Measurements from ENCODE around the gene SHROOM2. TPM values are rescaled to one million over a fixed set of nuclear protein-coding genes. Genes with fewer than 3 reads are reported as not detected.

Gene SHROOM2
- total and polyA plus RNA-seq, 2 of the 4 experiments (the other 2 are of a cell fraction), result 8.1 to 14.2 TPM

DNA sequence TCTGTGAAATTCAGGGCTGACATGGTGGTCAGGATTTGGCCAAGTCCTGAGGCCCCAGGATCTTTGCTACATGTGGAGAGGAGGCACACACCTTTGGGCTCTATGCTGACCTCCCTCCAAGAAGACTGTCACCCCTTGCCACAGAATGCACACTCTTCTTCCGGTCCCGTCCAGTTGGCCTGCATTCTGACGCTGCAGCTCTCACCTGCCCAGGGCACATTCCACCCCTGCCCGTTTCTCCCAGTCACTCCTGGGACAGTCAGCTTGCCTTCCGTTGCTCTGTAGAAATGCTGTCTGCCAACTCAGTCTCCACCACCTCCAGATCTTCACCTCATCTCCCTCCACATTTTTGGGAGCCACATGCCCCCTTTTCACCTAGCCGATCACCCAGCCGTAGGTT, 76.7 kb downstream of the SHROOM2 start:
- intact Hi-C loops (cut with micrococcal nuclease), result no loop called here
- Histone ChIP-seq H4K8ac (ENCODE audit: low read depth in 2 of 2, low read length in 2 of 2) (no peak overlapping the region), H2AK9ac (replicated peaks; ENCODE audit: low read depth, low read length, poor library complexity) (no peak overlapping the region), H3K4ac (ENCODE audit: low read depth, low read length) (no peak overlapping the region), H3K79me1 (ENCODE audit: low read depth in 1 of 2, low read length in 2 of 2) (no peaks in the 10 kb centered on the region), H3K18ac (ENCODE audit: low read depth, low read length) (no peak overlapping the region), H3K27ac (ENCODE audit: insufficient read depth, low read length) (no peak overlapping the region), H4K20me1 (ENCODE audit: insufficient read depth, low read length) (no peaks in the 10 kb centered on the region), H4K5ac (ENCODE audit: low read depth, low read length) (no peak overlapping the region), H2AK5ac (ENCODE audit: low read depth, low read length) (no peak overlapping the region), H3K27me3 (ENCODE audit: control insufficient read depth, insufficient read depth, low read length) (no peaks in the 10 kb centered on the region), H3K4me2 (ENCODE audit: low read depth, low read length) (no peak overlapping the region), H3K56ac (ENCODE audit: extremely low read depth, insufficient read depth, low read length) (no peak overlapping the region), H3K4me3 (ENCODE audit: insufficient read depth, low read depth, low read length) (no peak overlapping the region), H2AFZ (replicated peaks; ENCODE audit: low read length, poor library complexity) (no peak overlapping the region), H4K91ac (ENCODE audit: insufficient read depth, low read depth, low read length) (no peak overlapping the region), H3K36me3 (ENCODE audit: control insufficient read depth, insufficient read depth, low read length) (no peaks in the 10 kb centered on the region), H3K9me3 (ENCODE audit: control insufficient read depth, insufficient read depth, low read length) (peaks cover 1% of the 10 kb centered on the region; the same call in 1 of the 2 replicates), H3K23ac (ENCODE audit: low read depth, low read length) (no peak overlapping the region), H2BK120ac (ENCODE audit: low read depth, low read length) (no peak overlapping the region), H3K14ac (replicated peaks; ENCODE audit: low read depth, low read length) (no peak overlapping the region), H3K9me1 (ENCODE audit: insufficient read depth, low read length) (peaks cover 3% of the 10 kb centered on the region), H3K4me1 (ENCODE audit: control insufficient read depth, insufficient read depth, low read length) (peaks cover 7% of the 10 kb centered on the region), H3K9ac (ENCODE audit: low read depth, low read length) (no peak overlapping the region), H2BK5ac (ENCODE audit: low read depth, low read length, poor library complexity, severe bottlenecking) (no peak overlapping the region), H2BK20ac (ENCODE audit: low read depth, low read length) (no peak overlapping the region; the same call in 1 of the 2 replicates), H2BK15ac (ENCODE audit: low read depth, low read length) (no peak overlapping the region)
- 82% methylated on average over 4 of the region's 7 CpGs; no CpG with 5 or more reads in 1 of the 2 experiments for WGBS, 2 experiments (ENCODE audit: extremely low coverage in 2 of 2, insufficient read length in 1 of 2)
- BruUV-seq (replicated peaks), result no TSS peak
- POLR2A ChIA-PET (ENCODE audit: unreplicated experiment), result no interaction called here
- in situ Hi-C loops (cut with MboI; ENCODE audit: low sequenced_read_pairs), result no loop called here
- dilution Hi-C loops (cut with HindIII; ENCODE audit: low sequenced_read_pairs, unreplicated experiment), result no loop called here
- DNase-seq (no peak), ATAC-seq (ENCODE audit: low read depth) (no peak)
- CTCF ChIA-PET, result no interaction called here
- no peak for TF ChIP-seq CEBPB (IDR thresholded peaks at IDR 0.05; ENCODE audit: low read depth, low read length)
- TF ChIP-seq NFE2L2 (IDR thresholded peaks at IDR 0.05; ENCODE audit: low read depth, low read length), result no peak
- TF ChIP-seq, protein P1, sequence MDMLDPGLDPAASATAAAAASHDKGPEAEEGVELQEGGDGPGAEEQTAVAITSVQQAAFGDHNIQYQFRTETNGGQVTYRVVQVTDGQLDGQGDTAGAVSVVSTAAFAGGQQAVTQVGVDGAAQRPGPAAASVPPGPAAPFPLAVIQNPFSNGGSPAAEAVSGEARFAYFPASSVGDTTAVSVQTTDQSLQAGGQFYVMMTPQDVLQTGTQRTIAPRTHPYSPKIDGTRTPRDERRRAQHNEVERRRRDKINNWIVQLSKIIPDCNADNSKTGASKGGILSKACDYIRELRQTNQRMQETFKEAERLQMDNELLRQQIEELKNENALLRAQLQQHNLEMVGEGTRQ (IDR thresholded peaks at IDR 0.05; ENCODE audit: low read depth, low read length), result no peak
- no peak for TF ChIP-seq CHD1 (IDR thresholded peaks at IDR 0.05; ENCODE audit: low read depth, low read length)
- TF ChIP-seq, protein P2, sequence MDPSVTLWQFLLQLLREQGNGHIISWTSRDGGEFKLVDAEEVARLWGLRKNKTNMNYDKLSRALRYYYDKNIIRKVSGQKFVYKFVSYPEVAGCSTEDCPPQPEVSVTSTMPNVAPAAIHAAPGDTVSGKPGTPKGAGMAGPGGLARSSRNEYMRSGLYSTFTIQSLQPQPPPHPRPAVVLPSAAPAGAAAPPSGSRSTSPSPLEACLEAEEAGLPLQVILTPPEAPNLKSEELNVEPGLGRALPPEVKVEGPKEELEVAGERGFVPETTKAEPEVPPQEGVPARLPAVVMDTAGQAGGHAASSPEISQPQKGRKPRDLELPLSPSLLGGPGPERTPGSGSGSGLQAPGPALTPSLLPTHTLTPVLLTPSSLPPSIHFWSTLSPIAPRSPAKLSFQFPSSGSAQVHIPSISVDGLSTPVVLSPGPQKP (IDR thresholded peaks at IDR 0.05; ENCODE audit: borderline replicate concordance, low read depth, low read length), result no peak
- no peak for TF ChIP-seq MXI1 (IDR thresholded peaks at IDR 0.05; ENCODE audit: borderline replicate concordance, low read depth, low read length)
- no peak for TF ChIP-seq BHLHE40 (IDR thresholded peaks at IDR 0.05; ENCODE audit: low read depth, low read length)
- no peak for TF ChIP-seq POLR2A (IDR thresholded peaks at IDR 0.05; ENCODE audit: low read depth, low read length)
- TF ChIP-seq FOS (IDR thresholded peaks at IDR 0.05; ENCODE audit: low read depth, low read length), result no peak
